Measurements from ENCODE around the gene NT5C3A.

The NT5C3A gene

DNA sequence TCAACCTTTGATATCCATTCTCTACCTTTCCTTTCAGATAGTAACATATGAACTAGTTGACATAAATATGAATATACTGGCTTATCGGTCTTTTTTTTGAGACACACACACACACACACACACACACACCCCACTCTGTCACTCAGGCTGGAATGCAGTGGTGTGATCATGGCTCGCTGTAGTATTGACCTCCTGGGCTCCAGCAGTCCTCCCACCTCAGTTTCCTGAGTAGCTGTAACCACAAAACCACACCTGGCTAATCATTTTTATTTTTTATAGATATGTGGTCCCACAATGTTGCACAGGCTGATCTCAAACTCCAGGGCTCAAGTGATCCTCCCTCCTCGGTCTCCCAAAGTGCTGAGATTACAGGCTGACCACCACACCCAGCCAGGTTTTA, 14.2 kb upstream of the NT5C3A start:
- no peak for DNase-seq (ENCODE audit: low read depth in 2 of 2)
- TF ChIP-seq, protein P1, sequence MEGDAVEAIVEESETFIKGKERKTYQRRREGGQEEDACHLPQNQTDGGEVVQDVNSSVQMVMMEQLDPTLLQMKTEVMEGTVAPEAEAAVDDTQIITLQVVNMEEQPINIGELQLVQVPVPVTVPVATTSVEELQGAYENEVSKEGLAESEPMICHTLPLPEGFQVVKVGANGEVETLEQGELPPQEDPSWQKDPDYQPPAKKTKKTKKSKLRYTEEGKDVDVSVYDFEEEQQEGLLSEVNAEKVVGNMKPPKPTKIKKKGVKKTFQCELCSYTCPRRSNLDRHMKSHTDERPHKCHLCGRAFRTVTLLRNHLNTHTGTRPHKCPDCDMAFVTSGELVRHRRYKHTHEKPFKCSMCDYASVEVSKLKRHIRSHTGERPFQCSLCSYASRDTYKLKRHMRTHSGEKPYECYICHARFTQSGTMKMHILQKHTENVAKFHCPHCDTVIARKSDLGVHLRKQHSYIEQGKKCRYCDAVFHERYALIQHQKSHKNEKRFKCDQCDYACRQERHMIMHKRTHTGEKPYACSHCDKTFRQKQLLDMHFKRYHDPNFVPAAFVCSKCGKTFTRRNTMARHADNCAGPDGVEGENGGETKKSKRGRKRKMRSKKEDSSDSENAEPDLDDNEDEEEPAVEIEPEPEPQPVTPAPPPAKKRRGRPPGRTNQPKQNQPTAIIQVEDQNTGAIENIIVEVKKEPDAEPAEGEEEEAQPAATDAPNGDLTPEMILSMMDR (IDR thresholded peaks at IDR 0.05; ENCODE audit: low read depth, low read length), result no peak
- H3K4me3 ChIP-seq (replicated peaks in 1 of 2; ENCODE audit: low read depth in 2 of 2, low read length in 2 of 2), result no peak overlapping the region

DNA sequence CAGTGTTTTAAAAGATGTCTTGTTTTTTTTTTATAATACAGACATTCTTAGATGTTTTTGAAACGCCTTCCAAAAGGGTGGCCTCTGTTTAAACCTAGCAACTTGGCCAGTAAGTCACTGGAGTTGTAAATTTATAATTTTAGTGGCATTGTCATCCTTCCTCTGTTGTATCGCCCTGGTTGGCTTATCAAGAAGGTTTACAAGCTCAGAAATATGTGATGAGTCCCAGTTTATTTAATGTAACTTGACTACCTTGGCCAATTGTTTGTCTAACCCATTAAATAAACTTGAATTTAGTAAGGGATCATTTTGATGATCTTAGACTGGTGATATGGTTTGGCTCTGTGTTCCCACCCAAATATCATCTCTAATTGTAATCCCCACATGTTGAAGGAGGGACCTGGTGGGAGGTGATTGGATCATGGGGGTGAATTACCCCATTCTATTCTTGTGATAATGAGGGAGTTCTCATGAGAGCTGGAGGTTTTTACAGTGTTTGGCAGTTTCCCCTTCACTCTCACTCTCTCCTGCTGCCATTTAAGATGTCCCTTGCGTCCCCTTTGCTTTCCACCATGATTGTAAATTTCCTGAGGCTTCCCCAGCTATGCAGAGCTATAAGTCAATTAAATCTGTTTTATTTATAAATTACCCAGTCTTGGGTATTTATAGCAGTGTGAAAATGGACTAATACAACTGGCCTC, 13.4 kb upstream of the NT5C3A start:
- no peak overlapping the region for H3K4me3 ChIP-seq (replicated peaks in 1 of 2; ENCODE audit: low read depth in 2 of 2, low read length in 2 of 2)
- no peak for DNase-seq (ENCODE audit: low read depth in 2 of 2)
- TF ChIP-seq, protein P1 (IDR thresholded peaks at IDR 0.05; ENCODE audit: low read depth, low read length), result no peak

DNA sequence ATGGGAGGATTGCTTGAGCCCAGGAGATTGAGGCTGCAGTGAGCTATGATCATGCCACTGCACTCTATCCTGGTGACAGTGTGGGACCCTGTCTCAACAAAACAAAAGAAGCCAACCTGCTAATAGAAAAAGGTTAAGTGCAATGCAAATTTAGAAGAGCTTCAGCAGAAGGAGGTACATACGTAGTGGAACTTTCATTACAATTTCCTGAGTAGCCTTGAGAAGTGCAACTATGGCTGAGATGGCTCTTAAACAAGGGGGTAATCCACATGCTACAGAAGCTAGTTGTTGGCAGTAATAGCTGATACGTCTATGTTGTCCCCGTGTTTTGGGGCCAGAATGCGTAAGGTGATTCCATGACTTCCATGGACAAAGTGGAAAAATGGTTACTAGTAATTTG, 10.7 kb upstream of the NT5C3A start:
- TF ChIP-seq, protein P1 (IDR thresholded peaks at IDR 0.05; ENCODE audit: low read depth, low read length), result no peak
- no peak overlapping the region for H3K4me3 ChIP-seq (replicated peaks in 1 of 2; ENCODE audit: low read depth in 2 of 2, low read length in 2 of 2)
- no peak for DNase-seq (ENCODE audit: low read depth in 2 of 2)

DNA sequence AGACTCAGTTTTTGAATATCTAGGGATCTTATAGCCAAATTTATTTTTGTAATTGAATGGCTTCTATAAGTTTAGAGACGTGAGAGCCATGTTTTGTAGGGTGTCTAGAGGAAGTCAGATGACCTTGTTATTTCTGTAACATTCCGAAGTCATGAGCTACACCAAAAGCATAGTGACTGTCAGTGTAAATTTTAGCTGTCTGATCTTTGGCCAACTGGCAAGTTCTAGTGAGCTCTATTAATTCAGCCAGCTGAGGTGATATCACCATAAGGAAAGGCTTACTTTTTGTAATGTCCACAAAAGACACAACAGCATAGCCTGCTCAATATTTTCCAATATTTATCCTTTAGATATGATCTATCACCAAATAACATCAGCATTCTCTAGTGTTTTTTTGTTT, 9.9 kb upstream of the NT5C3A start:
- DNase-seq (ENCODE audit: low read depth in 2 of 2), result peak; percentile 78 to 80
- no peak overlapping the region for H3K4me3 ChIP-seq (replicated peaks in 1 of 2; ENCODE audit: low read depth in 2 of 2, low read length in 2 of 2)
- TF ChIP-seq, protein P1 (IDR thresholded peaks at IDR 0.05; ENCODE audit: low read depth, low read length), result no peak

DNA sequence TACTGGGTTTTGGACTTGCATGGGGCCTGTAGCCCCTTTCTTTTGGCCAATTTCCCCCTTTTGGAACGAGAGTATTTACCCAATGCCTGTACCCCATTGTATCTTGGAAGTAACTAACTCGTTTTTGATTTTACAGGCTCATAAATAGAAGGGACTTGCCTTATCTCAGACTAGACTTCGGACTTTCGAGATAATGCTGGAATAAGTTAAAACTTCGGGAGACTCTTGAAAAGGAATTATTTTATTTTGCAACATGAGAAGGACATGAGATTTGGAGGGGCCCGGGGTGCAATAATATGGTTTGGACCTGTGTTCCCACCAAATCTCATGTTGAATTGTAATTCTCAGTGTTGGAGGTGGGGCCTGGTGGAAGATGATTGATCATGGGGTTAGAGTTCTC, 8.3 kb upstream of the NT5C3A start:
- DNase-seq (ENCODE audit: low read depth in 2 of 2), result no peak
- TF ChIP-seq, protein P1 (IDR thresholded peaks at IDR 0.05; ENCODE audit: low read depth, low read length), result no peak
- no peak overlapping the region for H3K4me3 ChIP-seq (replicated peaks in 1 of 2; ENCODE audit: low read depth in 2 of 2, low read length in 2 of 2)

DNA sequence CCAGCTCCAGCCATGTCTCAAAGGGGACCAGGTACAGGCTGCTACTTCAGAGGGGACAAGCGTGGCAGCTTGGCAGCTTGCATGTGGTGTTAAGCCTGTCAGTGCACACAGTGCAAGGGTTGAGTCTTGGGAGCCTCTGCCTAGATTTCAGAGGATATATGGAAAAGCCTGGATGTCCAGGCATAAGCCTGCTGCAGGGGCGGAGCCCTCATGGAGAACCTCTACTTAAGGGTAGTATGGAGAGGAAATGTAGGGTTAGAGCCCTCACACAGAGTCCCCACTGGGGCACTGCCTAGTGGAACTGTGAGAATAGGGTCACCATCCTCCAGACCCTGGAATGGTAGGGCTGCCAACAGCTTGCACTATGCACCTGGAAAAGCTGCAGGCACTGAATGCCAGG, 7.7 kb upstream of the NT5C3A start:
- TF ChIP-seq, protein P1 (IDR thresholded peaks at IDR 0.05; ENCODE audit: low read depth, low read length), result no peak
- H3K4me3 ChIP-seq (replicated peaks in 1 of 2; ENCODE audit: low read depth in 2 of 2, low read length in 2 of 2), result no peak overlapping the region
- DNase-seq (ENCODE audit: low read depth in 2 of 2), result no peak

DNA sequence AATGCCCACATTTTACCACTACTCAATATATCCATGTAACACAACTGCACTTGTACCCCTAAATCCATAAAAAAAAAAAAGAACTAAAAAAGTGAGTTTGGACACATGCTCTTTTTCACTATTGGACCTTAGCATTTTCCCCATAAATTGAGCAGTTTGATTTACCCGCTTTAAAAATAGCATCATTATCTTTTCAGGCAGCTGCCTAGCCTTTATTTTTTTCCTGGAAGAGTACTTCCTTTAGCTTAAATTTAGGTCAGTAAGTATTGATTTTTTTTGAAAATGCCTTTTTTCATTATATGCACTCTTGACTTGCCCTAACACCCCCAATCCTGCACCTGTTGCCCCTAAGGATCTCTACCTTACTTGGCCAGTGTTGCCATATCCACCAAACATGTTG, 5.3 kb upstream of the NT5C3A start:
- TF ChIP-seq, protein P1 (IDR thresholded peaks at IDR 0.05; ENCODE audit: low read depth, low read length), result no peak
- no peak for DNase-seq (ENCODE audit: low read depth in 2 of 2)
- H3K4me3 ChIP-seq (replicated peaks in 1 of 2; ENCODE audit: low read depth in 2 of 2, low read length in 2 of 2), result no peak overlapping the region
